Astrocyte (in vitro differentiated cells and primary cell): ENCODE data around the gene MYADML2.

Experiments
- CTCF ChIP-seq: IDR thresholded peaks from 2 replicates; pipeline ENCODE4 v1.5.1; 2011; ENCODE audit warnings: low read depth, mild to moderate bottlenecking, inconsistent platforms, low read length, moderate library complexity; ENCODE audit not compliant: insufficient read depth
- EZH2 ChIP-seq: IDR thresholded peaks from 2 replicates; pipeline ENCODE4 v1.6.1; 2012; ENCODE audit warnings: mild to moderate bottlenecking, low read length, inconsistent platforms; ENCODE audit not compliant: insufficient read depth

- TF ChIP-seq CTCF = no peak
- TF ChIP-seq EZH2 = no peak
Observed at GRCh38 chr17:81923302-81924260, 23.5 kb downstream of the MYADML2 start.
